HEK293 (cell line): ENCODE results near the gene PRF1.

Experiments used
- GLIS1 ChIP-seq: fragments of 450-650 bp; formaldehyde crosslinking; IDR thresholded peaks from 2 replicates; pipeline ENCODE4 v1.5.1; 2016; ENCODE audit warnings: missing biosample characterization, missing genetic modification characterization
- HOXA7 ChIP-seq: sonication (generic); formaldehyde crosslinking; IDR thresholded peaks from 2 replicates; pipeline ENCODE4 v1.8.1; 2022; ENCODE audit warnings: missing genetic modification reagents, borderline replicate concordance
- HOXC10 ChIP-seq: sonication (generic); formaldehyde crosslinking; IDR thresholded peaks from 2 replicates; pipeline ENCODE4 v1.8.1; 2023; ENCODE audit warnings: mild to moderate bottlenecking, missing genetic modification reagents
- SCRT1 ChIP-seq: fragments of 450-650 bp; formaldehyde crosslinking; IDR thresholded peaks from 2 replicates; pipeline ENCODE4 v1.5.1; 2016; ENCODE audit warnings: missing biosample characterization, missing genetic modification characterization, borderline replicate concordance
- SP7 ChIP-seq: fragments of 450-650 bp; formaldehyde crosslinking; IDR thresholded peaks from 2 replicates; pipeline ENCODE4 v1.5.1; 2016; ENCODE audit warnings: missing biosample characterization, missing genetic modification characterization
- ZBTB1 ChIP-seq: fragments of 450-650 bp; formaldehyde crosslinking; IDR thresholded peaks from 2 replicates; pipeline ENCODE4 v1.5.1; 2016; ENCODE audit warnings: missing biosample characterization, missing genetic modification characterization
- ZBTB17 ChIP-seq: fragments of 450-650 bp; formaldehyde crosslinking; IDR thresholded peaks from 2 replicates; pipeline ENCODE4 v1.5.1; 2016; ENCODE audit warnings: missing biosample characterization, missing genetic modification characterization
- ZNF133 ChIP-seq: fragments of 450-650 bp; formaldehyde crosslinking; IDR thresholded peaks from 2 replicates; pipeline ENCODE4 v1.5.1; 2016; ENCODE audit warnings: missing biosample characterization, missing genetic modification characterization
- ZNF239 ChIP-seq: fragments of 450-650 bp; formaldehyde crosslinking; IDR thresholded peaks from 2 replicates; pipeline ENCODE4 v1.5.1; 2016; ENCODE audit warnings: missing biosample characterization, missing genetic modification characterization
- ZNF24 ChIP-seq: fragments of 450-650 bp; formaldehyde crosslinking; IDR thresholded peaks from 2 replicates; pipeline ENCODE4 v1.5.1; 2016; ENCODE audit warnings: missing biosample characterization, missing genetic modification characterization
- ZNF292 ChIP-seq: fragments of 450-650 bp; formaldehyde crosslinking; IDR thresholded peaks from 2 replicates; pipeline ENCODE4 v1.5.1; 2016; ENCODE audit warnings: low read depth, missing biosample characterization, missing genetic modification characterization, borderline replicate concordance
- ZNF529 ChIP-seq: fragments of 450-650 bp; formaldehyde crosslinking; IDR thresholded peaks from 2 replicates; pipeline ENCODE4 v1.5.1; 2017; ENCODE audit warnings: missing genetic modification characterization, missing biosample characterization; ENCODE audit not compliant: insufficient replicate concordance
- ZNF561 ChIP-seq: fragments of 450-650 bp; IDR thresholded peaks from 2 replicates; pipeline ENCODE4 v1.5.1; 2018; ENCODE audit warnings: missing biosample characterization, missing genetic modification characterization, borderline replicate concordance
- ZNF621 ChIP-seq: fragments of 450-650 bp; formaldehyde crosslinking; IDR thresholded peaks from 2 replicates; pipeline ENCODE4 v1.5.1; 2017; ENCODE audit warnings: missing biosample characterization, missing genetic modification characterization
- ZNF623 ChIP-seq: fragments of 450-650 bp; formaldehyde crosslinking; IDR thresholded peaks from 2 replicates; pipeline ENCODE4 v1.5.1; 2016; ENCODE audit warnings: missing biosample characterization, missing genetic modification characterization
- ZNF830 ChIP-seq: fragments of 450-650 bp; IDR thresholded peaks from 2 replicates; pipeline ENCODE4 v1.5.0; 2018; ENCODE audit warnings: missing biosample characterization, missing genetic modification characterization, low read depth, mild to moderate bottlenecking, moderate library complexity
- TF ChIP-seq, protein P1 (sequence below): fragments of 450-650 bp; formaldehyde crosslinking; IDR thresholded peaks from 2 replicates; pipeline ENCODE4 v1.5.1; 2017; ENCODE audit warnings: missing biosample characterization, missing genetic modification characterization
- TF ChIP-seq, protein P2 (sequence below): fragments of 450-650 bp; formaldehyde crosslinking; IDR thresholded peaks from 2 replicates; pipeline ENCODE4 v1.5.1; 2016; ENCODE audit warnings: missing biosample characterization, missing genetic modification characterization
- TF ChIP-seq, protein P3 (sequence below): fragments of 450-650 bp; formaldehyde crosslinking; IDR thresholded peaks from 2 replicates; pipeline ENCODE4 v1.5.1; 2016; ENCODE audit warnings: missing biosample characterization, missing genetic modification characterization
- TF ChIP-seq, protein P4 (sequence below): fragments of 450-650 bp; formaldehyde crosslinking; IDR thresholded peaks from 2 replicates; pipeline ENCODE4 v1.5.1; 2016; ENCODE audit warnings: missing biosample characterization, missing genetic modification characterization

Gene PRF1

DNA sequence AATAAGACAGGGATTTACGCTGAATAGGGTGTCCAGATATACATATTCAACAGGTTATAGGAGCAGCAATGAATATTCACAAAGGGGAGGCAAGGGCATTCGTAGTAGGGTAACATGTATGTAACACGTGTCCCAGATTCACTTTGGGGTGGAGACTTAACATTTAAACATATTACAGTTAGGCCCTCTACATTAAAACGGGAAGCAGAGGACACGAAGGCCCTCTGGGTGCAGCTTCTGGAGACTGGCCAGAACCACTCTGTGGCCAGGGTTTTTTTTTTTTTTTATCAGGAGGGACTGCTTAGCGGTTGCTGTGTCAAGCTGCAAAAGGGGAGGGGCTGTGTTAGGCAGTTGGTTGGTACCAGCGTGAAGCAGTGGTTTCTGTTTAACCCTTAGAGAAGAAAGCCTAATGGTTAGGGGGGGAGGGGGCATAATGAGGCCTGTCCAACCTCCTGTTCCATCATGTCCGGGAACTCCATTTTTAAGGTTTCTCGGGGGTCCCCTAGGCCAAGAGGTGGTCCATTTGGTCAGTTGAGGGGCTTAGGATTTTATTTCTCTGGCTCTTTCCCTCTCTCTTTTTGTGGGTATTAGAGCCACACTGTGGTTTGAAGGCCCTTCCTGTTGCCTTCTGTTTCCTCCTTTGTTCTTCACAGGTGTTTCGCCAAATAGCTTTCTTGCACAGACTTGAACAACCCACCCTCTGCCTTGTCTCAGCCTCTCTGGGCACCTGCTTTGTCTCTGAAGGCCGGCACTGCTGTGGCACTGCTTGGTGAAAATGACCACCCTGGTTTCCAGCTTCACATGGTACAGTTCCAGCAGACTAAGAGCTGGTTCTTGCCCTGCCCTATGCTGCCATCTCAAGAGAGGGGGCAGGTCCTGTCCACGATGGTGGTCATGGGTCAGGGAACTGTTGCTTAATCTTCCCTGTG, 26.4 kb downstream of the PRF1 start (continued):
- TF ChIP-seq ZNF529 (tag by site-specific recombination) = no peak
- no peak for TF ChIP-seq HOXA7
- TF ChIP-seq, protein P1, sequence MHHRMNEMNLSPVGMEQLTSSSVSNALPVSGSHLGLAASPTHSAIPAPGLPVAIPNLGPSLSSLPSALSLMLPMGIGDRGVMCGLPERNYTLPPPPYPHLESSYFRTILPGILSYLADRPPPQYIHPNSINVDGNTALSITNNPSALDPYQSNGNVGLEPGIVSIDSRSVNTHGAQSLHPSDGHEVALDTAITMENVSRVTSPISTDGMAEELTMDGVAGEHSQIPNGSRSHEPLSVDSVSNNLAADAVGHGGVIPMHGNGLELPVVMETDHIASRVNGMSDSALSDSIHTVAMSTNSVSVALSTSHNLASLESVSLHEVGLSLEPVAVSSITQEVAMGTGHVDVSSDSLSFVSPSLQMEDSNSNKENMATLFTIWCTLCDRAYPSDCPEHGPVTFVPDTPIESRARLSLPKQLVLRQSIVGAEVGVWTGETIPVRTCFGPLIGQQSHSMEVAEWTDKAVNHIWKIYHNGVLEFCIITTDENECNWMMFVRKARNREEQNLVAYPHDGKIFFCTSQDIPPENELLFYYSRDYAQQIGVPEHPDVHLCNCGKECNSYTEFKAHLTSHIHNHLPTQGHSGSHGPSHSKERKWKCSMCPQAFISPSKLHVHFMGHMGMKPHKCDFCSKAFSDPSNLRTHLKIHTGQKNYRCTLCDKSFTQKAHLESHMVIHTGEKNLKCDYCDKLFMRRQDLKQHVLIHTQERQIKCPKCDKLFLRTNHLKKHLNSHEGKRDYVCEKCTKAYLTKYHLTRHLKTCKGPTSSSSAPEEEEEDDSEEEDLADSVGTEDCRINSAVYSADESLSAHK (tag by site-specific recombination) = peak; percentile 49; the same call in 1 of the 2 replicates
- no peak for TF ChIP-seq ZNF133 (tag by site-specific recombination)
- no peak for TF ChIP-seq ZNF830 (tag by site-specific recombination)
- TF ChIP-seq SP7 (tag by site-specific recombination) = no peak
- TF ChIP-seq SCRT1 = peak; percentile 97
- TF ChIP-seq, protein P2, sequence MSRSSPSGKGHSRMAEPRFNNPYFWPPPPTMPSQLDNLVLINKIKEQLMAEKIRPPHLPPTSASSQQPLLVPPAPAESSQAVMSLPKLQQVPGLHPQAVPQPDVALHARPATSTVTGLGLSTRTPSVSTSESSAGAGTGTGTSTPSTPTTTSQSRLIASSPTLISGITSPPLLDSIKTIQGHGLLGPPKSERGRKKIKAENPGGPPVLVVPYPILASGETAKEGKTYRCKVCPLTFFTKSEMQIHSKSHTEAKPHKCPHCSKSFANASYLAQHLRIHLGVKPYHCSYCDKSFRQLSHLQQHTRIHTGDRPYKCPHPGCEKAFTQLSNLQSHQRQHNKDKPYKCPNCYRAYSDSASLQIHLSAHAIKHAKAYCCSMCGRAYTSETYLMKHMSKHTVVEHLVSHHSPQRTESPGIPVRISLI (tag by site-specific recombination) = 0 out of 2 replicates have a peak, but pooled peaks have one; percentile 50
- no peak for TF ChIP-seq ZNF623 (tag by site-specific recombination)
- TF ChIP-seq, protein P3, sequence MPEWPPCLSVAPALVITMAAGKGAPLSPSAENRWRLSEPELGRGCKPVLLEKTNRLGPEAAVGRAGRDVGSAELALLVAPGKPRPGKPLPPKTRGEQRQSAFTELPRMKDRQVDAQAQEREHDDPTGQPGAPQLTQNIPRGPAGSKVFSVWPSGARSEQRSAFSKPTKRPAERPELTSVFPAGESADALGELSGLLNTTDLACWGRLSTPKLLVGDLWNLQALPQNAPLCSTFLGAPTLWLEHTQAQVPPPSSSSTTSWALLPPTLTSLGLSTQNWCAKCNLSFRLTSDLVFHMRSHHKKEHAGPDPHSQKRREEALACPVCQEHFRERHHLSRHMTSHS = no peak
- no peak for TF ChIP-seq ZNF239
- TF ChIP-seq HOXC10 (CRISPR knock-in tag) = no peak
- TF ChIP-seq, protein P4, sequence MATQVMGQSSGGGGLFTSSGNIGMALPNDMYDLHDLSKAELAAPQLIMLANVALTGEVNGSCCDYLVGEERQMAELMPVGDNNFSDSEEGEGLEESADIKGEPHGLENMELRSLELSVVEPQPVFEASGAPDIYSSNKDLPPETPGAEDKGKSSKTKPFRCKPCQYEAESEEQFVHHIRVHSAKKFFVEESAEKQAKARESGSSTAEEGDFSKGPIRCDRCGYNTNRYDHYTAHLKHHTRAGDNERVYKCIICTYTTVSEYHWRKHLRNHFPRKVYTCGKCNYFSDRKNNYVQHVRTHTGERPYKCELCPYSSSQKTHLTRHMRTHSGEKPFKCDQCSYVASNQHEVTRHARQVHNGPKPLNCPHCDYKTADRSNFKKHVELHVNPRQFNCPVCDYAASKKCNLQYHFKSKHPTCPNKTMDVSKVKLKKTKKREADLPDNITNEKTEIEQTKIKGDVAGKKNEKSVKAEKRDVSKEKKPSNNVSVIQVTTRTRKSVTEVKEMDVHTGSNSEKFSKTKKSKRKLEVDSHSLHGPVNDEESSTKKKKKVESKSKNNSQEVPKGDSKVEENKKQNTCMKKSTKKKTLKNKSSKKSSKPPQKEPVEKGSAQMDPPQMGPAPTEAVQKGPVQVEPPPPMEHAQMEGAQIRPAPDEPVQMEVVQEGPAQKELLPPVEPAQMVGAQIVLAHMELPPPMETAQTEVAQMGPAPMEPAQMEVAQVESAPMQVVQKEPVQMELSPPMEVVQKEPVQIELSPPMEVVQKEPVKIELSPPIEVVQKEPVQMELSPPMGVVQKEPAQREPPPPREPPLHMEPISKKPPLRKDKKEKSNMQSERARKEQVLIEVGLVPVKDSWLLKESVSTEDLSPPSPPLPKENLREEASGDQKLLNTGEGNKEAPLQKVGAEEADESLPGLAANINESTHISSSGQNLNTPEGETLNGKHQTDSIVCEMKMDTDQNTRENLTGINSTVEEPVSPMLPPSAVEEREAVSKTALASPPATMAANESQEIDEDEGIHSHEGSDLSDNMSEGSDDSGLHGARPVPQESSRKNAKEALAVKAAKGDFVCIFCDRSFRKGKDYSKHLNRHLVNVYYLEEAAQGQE = no peak
- TF ChIP-seq ZNF24 (tag by site-specific recombination) = peak; percentile 48; the same call in 1 of the 2 replicates
- no peak for TF ChIP-seq ZBTB1 (tag by site-specific recombination)
- TF ChIP-seq ZNF292 = no peak
- TF ChIP-seq ZNF621 = no peak
- peak; percentile 60 for TF ChIP-seq ZBTB17
- TF ChIP-seq GLIS1 (tag by site-specific recombination) = peak; percentile 2; the same call in 1 of the 2 replicates
- no peak for TF ChIP-seq ZNF561
